GM12865 (cell line): ENCODE measurements around the gene TAPT1.
"Not testable (repeated sequence)": the region's sequence is repeated elsewhere in the genome, so short reads cannot be mapped to it uniquely, and the experiment has no call there.

Experiments used
- DNase-seq: peaks from one replicate; pipeline ENCODE4 v3.0.0; 2010; ENCODE audit warnings: low read depth
- H3K4me3 ChIP-seq: 2 replicates; pipeline ENCODE4 v1.5.1; 2011; ENCODE audit warnings: mild to moderate bottlenecking, low read depth, low read length, control low read depth
- TF ChIP-seq, protein P1 (sequence below): IDR thresholded peaks from 2 replicates; pipeline ENCODE4 v1.5.1; 2011; ENCODE audit warnings: low read length, control low read depth, low read depth, inconsistent platforms; ENCODE audit not compliant: insufficient read depth; ENCODE audit errors: missing control alignments

The TAPT1 gene

DNA sequence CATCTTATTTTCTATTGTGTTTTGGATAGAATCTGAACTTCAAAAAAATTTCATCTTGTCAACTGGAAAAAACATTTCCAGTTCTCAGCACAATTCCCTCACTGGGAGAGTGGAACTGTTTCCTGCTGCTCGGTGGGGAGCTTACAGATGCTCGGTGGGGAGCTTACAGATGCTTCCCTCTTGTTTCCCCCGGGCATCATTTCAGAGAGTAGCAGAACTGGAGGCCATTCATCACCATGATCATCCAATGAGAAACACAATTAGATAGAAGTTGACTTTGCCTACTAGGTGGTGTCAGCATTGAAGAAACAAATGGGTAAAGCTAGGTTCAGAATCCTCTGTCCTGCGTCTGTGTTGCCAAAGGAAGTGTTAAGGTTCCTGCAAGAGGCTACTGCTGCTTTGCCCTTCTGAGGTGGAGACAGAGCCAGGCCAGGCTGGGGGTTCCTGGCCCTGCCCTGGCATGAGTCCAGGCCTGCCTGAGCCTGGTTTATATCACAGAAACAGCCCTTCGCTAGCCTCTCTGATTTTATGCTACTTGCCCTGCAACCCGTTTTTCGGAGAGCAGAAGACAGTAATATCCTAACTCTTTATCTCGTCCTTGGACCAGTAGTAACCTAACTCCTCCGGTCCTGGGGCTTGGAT is 70.6 kb downstream of the TAPT1 start:
- TF ChIP-seq, protein P1, sequence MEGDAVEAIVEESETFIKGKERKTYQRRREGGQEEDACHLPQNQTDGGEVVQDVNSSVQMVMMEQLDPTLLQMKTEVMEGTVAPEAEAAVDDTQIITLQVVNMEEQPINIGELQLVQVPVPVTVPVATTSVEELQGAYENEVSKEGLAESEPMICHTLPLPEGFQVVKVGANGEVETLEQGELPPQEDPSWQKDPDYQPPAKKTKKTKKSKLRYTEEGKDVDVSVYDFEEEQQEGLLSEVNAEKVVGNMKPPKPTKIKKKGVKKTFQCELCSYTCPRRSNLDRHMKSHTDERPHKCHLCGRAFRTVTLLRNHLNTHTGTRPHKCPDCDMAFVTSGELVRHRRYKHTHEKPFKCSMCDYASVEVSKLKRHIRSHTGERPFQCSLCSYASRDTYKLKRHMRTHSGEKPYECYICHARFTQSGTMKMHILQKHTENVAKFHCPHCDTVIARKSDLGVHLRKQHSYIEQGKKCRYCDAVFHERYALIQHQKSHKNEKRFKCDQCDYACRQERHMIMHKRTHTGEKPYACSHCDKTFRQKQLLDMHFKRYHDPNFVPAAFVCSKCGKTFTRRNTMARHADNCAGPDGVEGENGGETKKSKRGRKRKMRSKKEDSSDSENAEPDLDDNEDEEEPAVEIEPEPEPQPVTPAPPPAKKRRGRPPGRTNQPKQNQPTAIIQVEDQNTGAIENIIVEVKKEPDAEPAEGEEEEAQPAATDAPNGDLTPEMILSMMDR = no peak
- no peak for DNase-seq
- no peak overlapping the region for H3K4me3 ChIP-seq

DNA sequence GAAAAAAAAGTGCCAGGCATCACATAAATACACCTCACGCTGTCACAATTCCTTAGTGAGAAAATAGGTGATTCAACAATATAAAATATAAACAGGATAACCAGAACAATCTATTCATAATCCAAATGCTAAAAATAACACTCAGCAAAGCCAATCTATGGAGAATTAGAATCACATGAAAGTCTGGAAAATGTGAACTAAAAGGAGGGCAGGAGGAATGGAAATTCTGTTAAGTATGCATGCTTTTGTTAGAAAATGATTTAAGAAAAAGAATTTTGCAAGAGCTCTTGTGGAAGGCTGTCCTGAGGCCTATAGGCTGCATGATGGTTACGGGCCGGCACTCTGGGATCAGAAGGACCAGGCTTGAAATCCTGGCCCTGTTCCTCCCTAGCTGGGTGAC is 71.8 kb downstream of the TAPT1 start:
- DNase-seq = no peak
- TF ChIP-seq, protein P1 = no peak
- H3K4me3 ChIP-seq = no peak overlapping the region

DNA sequence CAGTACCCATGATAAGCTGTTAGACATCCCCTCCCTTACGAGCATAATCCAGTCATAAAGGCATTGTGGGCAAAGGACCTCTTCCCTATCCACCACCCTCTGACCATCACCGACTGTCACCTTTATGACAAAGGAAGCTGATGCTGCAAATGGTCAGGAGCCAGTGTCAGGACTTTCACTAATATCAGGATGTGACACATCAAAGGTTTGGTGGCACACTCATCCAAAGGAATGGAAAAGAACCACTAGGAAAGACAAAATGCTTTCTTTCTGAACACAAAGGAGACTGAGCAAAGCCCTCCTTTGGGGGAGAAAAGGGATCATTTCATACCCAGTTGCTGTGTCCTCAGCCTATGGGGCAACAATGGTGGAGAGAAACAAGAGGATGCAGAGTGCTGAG is 75.6 kb downstream of the TAPT1 start:
- no peak for DNase-seq
- TF ChIP-seq, protein P1 = no peak
- H3K4me3 ChIP-seq = no peak overlapping the region

DNA sequence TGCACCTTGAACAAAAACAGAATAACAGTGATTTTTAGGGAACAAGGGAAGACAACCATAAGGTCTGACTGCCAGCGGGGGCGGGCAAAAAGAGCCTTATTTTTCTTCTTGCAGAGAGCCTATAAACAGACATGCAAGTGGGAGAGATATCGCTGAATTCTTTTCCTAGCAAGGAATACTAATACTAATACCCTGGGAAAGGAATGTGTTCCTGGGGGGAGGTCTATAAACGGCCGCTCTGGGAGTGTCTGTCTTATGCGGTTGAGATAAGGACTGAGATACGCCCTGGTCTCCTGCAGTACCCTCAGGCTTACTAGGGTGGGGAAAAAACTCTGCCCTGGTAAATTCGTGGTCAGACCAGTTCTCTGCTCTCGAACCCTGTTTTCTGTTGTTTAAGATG is 81.4 kb downstream of the TAPT1 start:
- not testable (repeated sequence) for H3K4me3 ChIP-seq, DNase-seq

DNA sequence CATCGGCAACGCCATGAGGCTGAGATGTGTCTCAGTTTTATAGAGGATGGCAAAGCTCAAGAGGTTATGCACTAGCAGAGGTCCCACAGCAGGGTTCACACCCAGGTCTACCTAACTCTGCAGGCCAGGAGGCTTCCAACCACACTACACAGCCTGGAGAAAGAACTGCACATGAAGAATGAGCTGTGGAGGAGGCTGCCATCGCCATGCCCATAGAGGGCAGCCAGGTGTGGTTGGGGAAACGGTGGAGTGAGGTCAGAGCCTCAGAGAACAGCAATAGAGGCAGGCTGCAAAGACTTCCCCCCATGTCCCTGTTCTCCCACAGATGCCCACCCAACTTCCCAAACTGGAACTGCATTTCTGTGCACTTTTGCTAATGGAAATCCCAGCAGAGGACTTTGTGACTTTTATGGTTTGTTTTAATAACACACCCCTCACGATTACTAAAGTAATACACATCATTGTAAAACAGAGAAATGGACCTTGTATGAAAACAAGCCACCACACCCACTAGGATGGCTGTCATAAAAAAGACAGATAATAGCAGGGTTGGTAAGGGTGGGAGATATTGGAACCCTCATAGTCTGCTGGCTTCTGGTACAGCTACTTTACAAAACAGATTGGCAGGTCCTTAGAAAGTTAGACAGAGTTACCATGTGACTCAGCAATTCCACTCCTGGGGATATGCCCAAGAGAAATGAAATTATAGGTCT is 83.5 kb downstream of the TAPT1 start:
- DNase-seq = no peak
- no peak overlapping the region for H3K4me3 ChIP-seq
- TF ChIP-seq, protein P1 = no peak

DNA sequence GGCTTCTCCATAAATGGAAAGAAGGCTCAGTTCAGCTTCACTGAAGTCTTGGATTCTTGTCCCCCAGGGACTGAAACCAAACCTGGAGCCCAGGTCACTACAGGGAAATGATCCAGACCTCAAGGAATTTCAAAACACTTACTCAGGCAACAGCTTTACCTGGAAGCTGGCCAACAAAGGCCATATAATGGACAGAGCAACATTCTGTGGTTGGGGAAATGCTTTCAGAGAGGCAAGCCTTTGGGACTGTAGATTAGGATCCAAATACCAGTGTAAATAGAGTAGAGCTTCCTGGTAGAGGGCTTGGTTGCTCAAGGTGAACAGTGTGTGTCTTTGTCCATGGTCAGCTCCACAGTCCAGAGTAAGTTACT is 85.4 kb downstream of the TAPT1 start:
- no peak overlapping the region for H3K4me3 ChIP-seq
- DNase-seq = no peak

DNA sequence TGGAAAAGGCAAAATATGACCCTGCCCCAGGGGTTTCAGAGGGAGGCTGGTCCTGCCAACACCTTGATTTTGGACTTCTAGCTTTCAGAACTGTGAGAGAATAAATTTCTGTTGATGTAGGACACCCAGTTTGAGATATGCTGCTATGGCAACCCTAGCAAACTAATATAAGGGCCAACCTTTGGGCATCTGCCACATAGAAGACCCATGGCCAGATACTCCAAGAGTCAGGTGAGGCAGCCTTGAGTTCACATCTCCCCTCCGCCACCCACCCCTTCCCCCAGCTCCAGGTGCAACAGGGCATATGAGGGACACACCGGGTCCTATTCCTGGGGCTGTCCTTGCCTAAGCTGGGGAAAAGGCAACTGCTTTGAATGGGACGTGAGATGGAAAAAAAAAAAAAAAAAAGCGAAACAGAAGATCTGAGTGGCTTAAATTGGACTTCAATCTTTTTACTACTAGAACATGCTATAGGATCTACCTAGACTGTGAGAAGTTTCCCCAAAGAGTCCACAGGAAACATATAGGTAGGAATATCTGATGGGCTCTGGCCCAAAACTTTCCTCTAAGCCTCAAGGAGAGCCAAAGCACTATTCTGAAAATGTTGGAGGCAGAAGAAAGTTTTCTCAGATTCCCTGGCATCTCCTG is 85.9 kb downstream of the TAPT1 start:
- no peak for DNase-seq
- H3K4me3 ChIP-seq = no peak overlapping the region
- TF ChIP-seq, protein P1 = no peak

More for the DNA sequence above, 85.4 kb downstream of the TAPT1 start:
- TF ChIP-seq, protein P1 = no peak
